Trophoblast cell (in vitro differentiated cells and primary cell): ENCODE measurements around the gene PTPRN.

Experiments used
- DNase-seq, 2 donors: peaks; one replicate each; pipeline ENCODE4 v3.0.0-alpha.2; 2016
- H2AFZ ChIP-seq: 2 replicates; pipeline ENCODE4 v1.6.1; 2013; ENCODE audit warnings: low read length, moderate library complexity, mild to moderate bottlenecking; ENCODE audit not compliant: insufficient read depth, poor library complexity
- H2AK5ac ChIP-seq: 2 replicates; pipeline ENCODE4 v1.6.1; 2013; ENCODE audit warnings: mild to moderate bottlenecking, low read length
- H2BK120ac ChIP-seq: 2 replicates; pipeline ENCODE4 v1.6.1; 2013; ENCODE audit warnings: low read length, mild to moderate bottlenecking, moderate library complexity; ENCODE audit not compliant: insufficient read depth, poor library complexity
- H2BK12ac ChIP-seq: 2 replicates; pipeline ENCODE4 v1.6.1; 2013; ENCODE audit warnings: mild to moderate bottlenecking, low read length, moderate library complexity
- H2BK5ac ChIP-seq: 2 replicates; pipeline ENCODE4 v1.6.1; 2013; ENCODE audit warnings: low read length, low read depth, moderate library complexity, mild to moderate bottlenecking; ENCODE audit not compliant: poor library complexity
- H3K14ac ChIP-seq: 2 replicates; pipeline ENCODE4 v1.6.1; 2013; ENCODE audit warnings: mild to moderate bottlenecking, low read length
- H3K18ac ChIP-seq: 2 replicates; pipeline ENCODE4 v1.6.1; 2013; ENCODE audit warnings: mild to moderate bottlenecking, low read length
- H3K23ac ChIP-seq: 2 replicates; pipeline ENCODE4 v1.6.1; 2013; ENCODE audit warnings: low read length
- H3K27ac ChIP-seq: 2 replicates; pipeline ENCODE4 v1.5.1; 2013; ENCODE audit warnings: low read depth, mild to moderate bottlenecking, inconsistent platforms, low read length, moderate library complexity
- H3K27me3 ChIP-seq: 2 replicates; pipeline ENCODE4 v1.6.1; 2013; ENCODE audit warnings: inconsistent platforms, mild to moderate bottlenecking, low read length, moderate library complexity; ENCODE audit not compliant: insufficient read depth
- H3K36me3 ChIP-seq, 2 experiments: 1 replicate in 1 of 2; 2 replicates in 1 of 2; pipeline ENCODE4 v1.6.1; 2013; ENCODE audit warnings: low read length in 2 of 2, mild to moderate bottlenecking in 2 of 2, moderate library complexity in 1 of 2; ENCODE audit not compliant: insufficient read depth in 2 of 2, control insufficient read depth in 1 of 2
- H3K4ac ChIP-seq: 2 replicates; pipeline ENCODE4 v1.6.1; 2013; ENCODE audit warnings: low read depth, mild to moderate bottlenecking, low read length, moderate library complexity
- H3K4me1 ChIP-seq, 2 experiments: 1 replicate in 1 of 2; 2 replicates in 1 of 2; pipeline ENCODE4 v1.6.1; 2013; ENCODE audit warnings: low read length in 2 of 2, mild to moderate bottlenecking in 2 of 2, moderate library complexity in 1 of 2; ENCODE audit not compliant: insufficient read depth in 2 of 2, control insufficient read depth in 1 of 2
- H3K4me2 ChIP-seq: 2 replicates; pipeline ENCODE4 v1.6.1; 2013; ENCODE audit warnings: inconsistent platforms, mild to moderate bottlenecking, low read length, moderate library complexity
- H3K4me3 ChIP-seq: 2 replicates; pipeline ENCODE4 v1.5.1; 2013; ENCODE audit warnings: mild to moderate bottlenecking, low read depth, low read length, inconsistent platforms
- H3K79me1 ChIP-seq: one replicate; pipeline ENCODE4 v1.6.1; 2013; ENCODE audit warnings: low read length
- H3K79me2 ChIP-seq: 2 replicates; pipeline ENCODE4 v1.6.1; 2013; ENCODE audit warnings: low read length, mild to moderate bottlenecking; ENCODE audit not compliant: control insufficient read depth, insufficient read depth, poor library complexity
- H3K9ac ChIP-seq: 2 replicates; pipeline ENCODE4 v1.6.1; 2013; ENCODE audit warnings: mild to moderate bottlenecking, low read length
- H3K9me3 ChIP-seq: 2 replicates; pipeline ENCODE4 v1.6.1; 2013; ENCODE audit warnings: low read depth, mild to moderate bottlenecking, control low read depth, inconsistent platforms, low read length; ENCODE audit not compliant: insufficient read depth
- H4K12ac ChIP-seq: 2 replicates; pipeline ENCODE4 v1.6.1; 2013; ENCODE audit warnings: low read depth, mild to moderate bottlenecking, low read length, moderate library complexity
- H4K8ac ChIP-seq: 2 replicates; pipeline ENCODE4 v1.6.1; 2013; ENCODE audit warnings: low read depth, mild to moderate bottlenecking, low read length, moderate library complexity
- H4K91ac ChIP-seq: one replicate; pipeline ENCODE4 v1.6.1; 2013; ENCODE audit warnings: low read depth, mild to moderate bottlenecking, low read length, moderate library complexity
- WGBS: extraction: QIAGEN DNeasy Blood & Tissue Kit; methylation state at CpG from one replicate; pipeline ENCODE4 v1.1.7; 2013; ENCODE audit warnings: missing lambda C conversion rate; ENCODE audit not compliant: insufficient read length, insufficient coverage; ENCODE audit errors: extremely low coverage; 5-methylcytosine and 5-hydroxymethylcytosine counted together

Gene PTPRN

DNA sequence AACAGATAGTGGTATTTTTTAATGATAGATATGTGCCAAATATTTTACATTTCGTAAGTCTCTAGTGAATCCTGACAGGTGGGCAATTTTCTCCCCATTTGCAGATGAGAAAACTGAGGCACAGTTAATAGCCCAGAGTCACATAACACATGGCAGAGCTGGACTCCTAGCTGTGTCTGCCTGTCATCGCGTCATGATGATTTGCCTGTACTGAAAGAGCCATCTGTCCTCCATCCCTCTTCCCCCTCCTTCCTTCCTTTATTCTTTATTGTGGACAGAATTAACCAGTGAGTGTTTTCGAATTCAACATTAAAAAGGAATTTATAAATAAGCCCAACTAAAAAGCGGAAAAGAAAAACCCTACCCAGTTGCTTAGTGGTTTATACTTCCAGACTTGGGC, 26.8 kb downstream of the PTPRN start:
- Histone ChIP-seq H2BK5ac (no peak overlapping the region), H3K23ac (no peak overlapping the region), H4K8ac (no peak overlapping the region), H3K27ac (no peak overlapping the region), H3K79me2 (peaks cover 8% of the 10 kb centered on the region), H3K18ac (no peak overlapping the region), H3K4me1 (peaks cover 21 to 28% of the 10 kb centered on the region in 2 experiments), H2AK5ac (no peak overlapping the region), H3K9ac (no peak overlapping the region), H3K27me3 (no peaks in the 10 kb centered on the region), H2BK120ac (no peak overlapping the region), H3K79me1 (peaks cover 24% of the 10 kb centered on the region), H3K4me3 (no peak overlapping the region), H4K12ac (no peak overlapping the region), H2BK12ac (no peak overlapping the region), H3K4me2 (no peak overlapping the region), H2AFZ (no peak overlapping the region), H3K36me3 (peaks cover 40 to 50% of the 10 kb centered on the region in 2 experiments), H3K4ac (no peak overlapping the region), H3K14ac (no peak overlapping the region), H4K91ac (no peak overlapping the region), H3K9me3 (no peaks in the 10 kb centered on the region)
- no CpG with 5 or more reads among the region's 5 CpGs for WGBS
- no peak for DNase-seq

DNA sequence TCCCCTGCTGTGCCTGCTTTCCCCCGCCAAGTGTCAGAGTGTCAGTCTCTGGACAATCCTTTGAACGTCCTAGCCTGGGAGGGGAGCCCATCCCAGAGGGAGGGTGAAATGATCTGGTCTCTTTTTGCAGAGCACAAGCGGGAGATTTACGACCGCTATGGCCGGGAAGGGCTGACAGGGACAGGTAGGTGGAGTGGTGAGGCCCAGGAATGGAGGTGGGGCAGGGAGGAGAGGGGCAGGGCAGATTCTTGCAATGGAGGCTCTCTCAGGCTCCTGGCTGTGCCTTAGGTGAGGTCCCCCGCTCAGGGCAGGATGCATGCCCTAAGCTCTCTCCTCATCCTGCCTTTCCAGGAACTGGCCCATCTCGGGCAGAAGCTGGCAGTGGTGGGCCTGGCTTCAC, 27.6 kb downstream of the PTPRN start:
- H3K27ac ChIP-seq, result no peak overlapping the region
- H3K4me3 ChIP-seq, result no peak overlapping the region
- H3K18ac ChIP-seq, result no peak overlapping the region
- H2BK120ac ChIP-seq, result no peak overlapping the region
- H3K79me1 ChIP-seq, result peaks cover 21% of the 10 kb centered on the region
- no peak overlapping the region for H3K23ac ChIP-seq
- no peak overlapping the region for H2AK5ac ChIP-seq
- H3K4me1 ChIP-seq, result peaks cover 17 to 23% of the 10 kb centered on the region in 2 experiments
- no peak overlapping the region for H3K4me2 ChIP-seq
- no peak overlapping the region for H4K8ac ChIP-seq
- no peak overlapping the region for H2AFZ ChIP-seq
- no peak overlapping the region for H3K14ac ChIP-seq
- no peak for DNase-seq
- H3K9me3 ChIP-seq, result no peaks in the 10 kb centered on the region
- no peak overlapping the region for H4K12ac ChIP-seq
- H2BK12ac ChIP-seq, result no peak overlapping the region
- no peaks in the 10 kb centered on the region for H3K27me3 ChIP-seq
- H3K4ac ChIP-seq, result no peak overlapping the region
- no CpG with 5 or more reads among the region's 8 CpGs for WGBS
- no peak overlapping the region for H4K91ac ChIP-seq
- H3K9ac ChIP-seq, result no peak overlapping the region
- H3K36me3 ChIP-seq, result peaks cover 40 to 49% of the 10 kb centered on the region in 2 experiments
- no peak overlapping the region for H2BK5ac ChIP-seq
- peaks cover 8% of the 10 kb centered on the region for H3K79me2 ChIP-seq

DNA sequence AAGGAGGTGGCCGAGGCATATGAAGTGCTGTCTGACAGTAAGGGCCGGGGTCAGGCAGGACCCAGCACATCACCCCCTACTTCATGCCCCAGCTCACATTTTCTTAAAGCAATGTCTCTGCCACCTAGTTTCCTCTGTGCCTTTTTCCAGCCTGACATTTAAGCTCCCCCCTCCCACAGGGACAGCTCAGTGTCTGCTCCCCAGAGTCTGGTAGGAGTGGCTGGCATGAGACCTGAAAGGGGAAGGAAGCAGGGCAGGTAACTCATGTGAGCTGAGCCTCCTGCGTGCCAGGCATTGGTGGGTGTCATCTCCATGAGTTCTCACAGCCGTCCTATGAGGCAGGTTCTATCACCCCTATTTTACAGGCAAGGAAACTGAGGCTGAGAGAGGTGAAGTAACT, 28.6 kb downstream of the PTPRN start:
- WGBS, result no CpG with 5 or more reads among the region's 4 CpGs
- DNase-seq, result no peak
- no peak overlapping the region for H3K27ac ChIP-seq
- peaks cover 38 to 44% of the 10 kb centered on the region in 2 experiments for H3K36me3 ChIP-seq
- no peak overlapping the region for H3K18ac ChIP-seq
- no peak overlapping the region for H4K91ac ChIP-seq
- H3K4me2 ChIP-seq, result no peak overlapping the region
- H3K79me2 ChIP-seq, result peaks cover 5% of the 10 kb centered on the region
- no peak overlapping the region for H3K14ac ChIP-seq
- H2BK5ac ChIP-seq, result no peak overlapping the region
- H3K9me3 ChIP-seq, result no peaks in the 10 kb centered on the region
- no peak overlapping the region for H4K12ac ChIP-seq
- peaks cover 18% of the 10 kb centered on the region for H3K79me1 ChIP-seq
- H2BK120ac ChIP-seq, result no peak overlapping the region
- no peak overlapping the region for H4K8ac ChIP-seq
- no peak overlapping the region for H3K23ac ChIP-seq
- no peaks in the 10 kb centered on the region for H3K27me3 ChIP-seq
- H3K4ac ChIP-seq, result no peak overlapping the region
- peak overlapping the region; percentile 7 for H2AK5ac ChIP-seq
- H3K4me1 ChIP-seq, result peaks cover 13 to 18% of the 10 kb centered on the region in 2 experiments
- H2BK12ac ChIP-seq, result no peak overlapping the region
- H2AFZ ChIP-seq, result no peak overlapping the region
- no peak overlapping the region for H3K9ac ChIP-seq
- H3K4me3 ChIP-seq, result no peak overlapping the region

DNA sequence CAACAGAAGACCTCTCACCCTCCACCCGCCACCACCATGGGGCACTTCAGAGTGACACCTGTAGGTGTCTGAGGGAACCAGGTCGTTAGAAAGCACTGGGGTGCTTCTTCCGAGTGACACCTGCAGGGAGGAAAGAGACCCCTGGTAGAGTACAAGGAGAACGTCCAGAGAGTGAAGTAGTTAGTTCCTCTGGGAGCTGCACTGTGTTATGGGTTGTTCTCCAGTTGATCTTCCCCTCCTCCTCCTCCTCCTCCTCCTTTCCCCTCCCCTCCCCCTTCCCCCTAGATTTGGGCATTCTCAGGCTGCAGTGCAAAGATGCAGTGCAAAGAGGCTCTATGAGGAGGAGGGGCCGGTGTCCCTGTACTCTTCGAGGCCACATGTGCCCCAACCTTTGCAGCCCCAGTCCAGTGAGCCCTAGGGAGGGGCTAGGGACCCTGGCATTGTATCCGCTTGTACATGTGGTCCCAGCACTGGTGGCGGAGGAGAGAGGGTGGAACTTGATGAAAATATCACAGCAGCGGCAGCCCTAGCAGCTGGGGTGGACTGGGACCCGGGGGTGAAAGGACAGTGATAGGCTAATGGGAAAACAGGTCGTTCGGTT, 29.2 kb downstream of the PTPRN start:
- H2BK120ac ChIP-seq, result no peak overlapping the region
- H2AFZ ChIP-seq, result peak overlapping the region; percentile 58
- DNase-seq, result no peak
- H2BK5ac ChIP-seq, result peak overlapping the region; percentile 16
- peak overlapping the region; percentile 91 for H3K18ac ChIP-seq
- peak overlapping the region; percentile 96 for H4K91ac ChIP-seq
- H3K14ac ChIP-seq, result peak overlapping the region; percentile 91
- H2AK5ac ChIP-seq, result peak overlapping the region; percentile 71
- H4K12ac ChIP-seq, result peak overlapping the region; percentile 91
- peaks cover 38% of the 10 kb centered on the region in 2 experiments for H3K36me3 ChIP-seq
- H3K9ac ChIP-seq, result no peak overlapping the region
- H3K4me2 ChIP-seq, result peak overlapping the region; percentile 58
- peak overlapping the region; percentile 72 for H3K4me3 ChIP-seq
- H3K79me1 ChIP-seq, result peaks cover 18% of the 10 kb centered on the region
- no peaks in the 10 kb centered on the region for H3K27me3 ChIP-seq
- H2BK12ac ChIP-seq, result peak overlapping the region; percentile 42
- H4K8ac ChIP-seq, result peak overlapping the region; percentile 76
- no peak overlapping the region for H3K23ac ChIP-seq
- no CpG with 5 or more reads among the region's 12 CpGs for WGBS
- H3K27ac ChIP-seq, result no peak overlapping the region
- H3K9me3 ChIP-seq, result no peaks in the 10 kb centered on the region
- peak overlapping the region; percentile 11 for H3K4ac ChIP-seq
- H3K4me1 ChIP-seq, result peaks cover 13 to 16% of the 10 kb centered on the region in 2 experiments
- peaks cover 5% of the 10 kb centered on the region for H3K79me2 ChIP-seq
